Stimulated activated CD8-positive, alpha-beta memory T cell treated with anti-CD3 and anti-CD28 coated beads, Interleukin-4, amount 100 ng/mL, for 4 hours (primary cell): ENCODE results near the gene TMEM214.

Experiments
- DNase-seq, 2 donors: peaks; one replicate each; pipeline ENCODE4 v3.0.0-alpha.2; 2020; ENCODE audit warnings: low read depth in 2 of 2, low spot score in 1 of 2

The TMEM214 gene

DNA sequence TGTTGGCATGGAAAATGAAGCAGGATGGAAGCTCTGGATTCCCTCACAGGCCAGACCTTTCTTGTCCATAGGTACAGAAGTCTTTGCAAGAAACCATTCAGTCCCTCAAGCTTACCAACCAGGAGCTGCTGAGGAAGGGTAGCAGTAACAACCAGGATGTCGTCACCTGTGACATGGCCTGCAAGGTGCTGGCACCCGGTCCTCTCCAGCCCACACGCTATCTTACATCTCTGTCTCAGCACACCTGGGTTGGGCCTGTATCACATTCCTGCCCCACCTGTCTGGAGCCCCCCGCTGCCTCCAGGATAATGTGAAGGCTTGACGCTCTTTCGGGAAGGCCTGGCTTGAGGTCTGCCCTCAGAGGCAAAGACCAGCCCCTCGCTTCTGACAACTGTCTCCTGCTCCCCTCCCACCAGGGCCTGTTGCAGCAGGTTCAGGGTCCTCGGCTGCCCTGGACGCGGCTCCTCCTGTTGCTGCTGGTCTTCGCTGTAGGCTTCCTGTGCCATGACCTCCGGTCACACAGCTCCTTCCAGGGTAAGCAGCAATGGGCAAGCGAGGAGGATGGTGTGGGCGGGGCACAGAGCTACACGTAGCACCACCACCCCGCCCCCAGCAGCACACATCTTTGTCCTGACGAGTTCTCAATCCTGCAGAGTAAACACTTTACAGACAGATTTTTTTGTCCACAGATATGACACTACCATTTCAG, 6.0 kb downstream of the TMEM214 start:
- no peak for DNase-seq

- DNase-seq, result no peak
Measured at GRCh38 chr2:27039426-27039825, 6.7 kb downstream of the TMEM214 start.

- DNase-seq, result no peak
Measured at GRCh38 chr2:27039871-27040270, 7.1 kb downstream of the TMEM214 start.

- no peak for DNase-seq
Measured at GRCh38 chr2:27040282-27040681, 7.5 kb downstream of the TMEM214 start.

DNA sequence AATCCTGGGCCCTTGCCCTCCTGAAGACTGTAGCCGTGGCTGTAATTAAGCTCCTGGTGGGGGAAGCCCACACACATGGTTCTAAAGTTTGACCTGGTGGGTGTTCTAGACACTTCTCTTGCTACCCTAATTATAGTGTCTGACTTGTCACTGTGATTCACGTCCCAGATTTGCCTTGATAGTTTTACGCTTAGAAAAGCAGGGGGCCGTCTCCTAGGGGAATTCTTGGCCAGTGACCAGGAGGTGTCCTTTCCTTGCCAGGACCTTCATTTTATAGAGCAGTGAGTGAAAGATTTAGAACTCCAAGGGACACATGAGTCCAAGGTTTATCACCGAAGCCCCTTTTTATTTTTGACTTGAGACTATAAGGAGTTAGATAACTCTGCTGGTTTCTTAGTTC, 9.0 kb downstream of the TMEM214 start:
- DNase-seq, result no peak

- DNase-seq, result no peak
Measured at GRCh38 chr2:27042159-27042661, 9.4 kb downstream of the TMEM214 start.

- no peak for DNase-seq
Measured at GRCh38 chr2:27042985-27043634, 10.3 kb downstream of the TMEM214 start.

DNA sequence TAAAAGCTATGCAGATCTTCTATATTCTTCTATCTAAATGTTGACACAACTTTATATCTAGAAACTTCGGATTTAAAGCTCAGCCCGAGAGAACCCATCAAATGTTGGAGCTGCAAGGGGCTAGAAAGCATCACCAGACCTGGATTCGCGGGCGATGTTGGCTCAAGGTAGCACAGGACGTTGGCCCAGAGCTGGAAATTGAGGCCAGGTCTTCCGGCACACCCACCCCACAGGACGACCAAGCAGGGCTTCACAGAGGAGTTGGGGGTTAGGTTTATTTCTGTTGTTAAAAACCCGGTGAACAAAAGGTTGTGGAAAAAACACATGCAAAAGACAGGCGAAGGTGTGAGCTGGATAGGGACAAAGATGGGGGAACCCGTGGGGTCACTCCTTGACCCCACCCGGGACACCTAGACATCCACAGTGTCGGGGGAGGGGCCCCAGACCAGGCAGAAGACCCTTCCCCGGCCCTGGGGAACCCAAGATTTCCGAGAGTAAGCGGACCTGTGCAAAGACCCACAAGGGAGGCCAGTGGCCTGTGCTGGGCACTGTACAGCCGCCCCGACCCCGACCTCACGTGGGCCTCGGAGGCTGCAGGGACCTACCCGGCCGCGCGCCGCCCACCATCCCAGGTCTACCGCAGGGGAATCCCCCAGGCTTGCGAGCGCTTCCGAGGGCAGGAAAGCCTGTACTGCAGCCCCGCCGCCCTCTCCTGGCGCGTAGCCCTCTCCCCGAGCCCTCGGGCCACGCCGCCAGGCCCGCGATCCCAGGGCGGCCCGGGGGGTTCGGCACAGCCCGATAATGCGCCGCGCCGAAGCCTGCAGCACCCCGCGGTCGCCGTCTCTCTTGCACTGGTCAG, 16.9 kb downstream of the TMEM214 start:
- peak; percentile 23 to 57 for DNase-seq

- peak; percentile 77 to 87 for DNase-seq
Measured at GRCh38 chr2:27050281-27050995, 17.7 kb downstream of the TMEM214 start.

DNA sequence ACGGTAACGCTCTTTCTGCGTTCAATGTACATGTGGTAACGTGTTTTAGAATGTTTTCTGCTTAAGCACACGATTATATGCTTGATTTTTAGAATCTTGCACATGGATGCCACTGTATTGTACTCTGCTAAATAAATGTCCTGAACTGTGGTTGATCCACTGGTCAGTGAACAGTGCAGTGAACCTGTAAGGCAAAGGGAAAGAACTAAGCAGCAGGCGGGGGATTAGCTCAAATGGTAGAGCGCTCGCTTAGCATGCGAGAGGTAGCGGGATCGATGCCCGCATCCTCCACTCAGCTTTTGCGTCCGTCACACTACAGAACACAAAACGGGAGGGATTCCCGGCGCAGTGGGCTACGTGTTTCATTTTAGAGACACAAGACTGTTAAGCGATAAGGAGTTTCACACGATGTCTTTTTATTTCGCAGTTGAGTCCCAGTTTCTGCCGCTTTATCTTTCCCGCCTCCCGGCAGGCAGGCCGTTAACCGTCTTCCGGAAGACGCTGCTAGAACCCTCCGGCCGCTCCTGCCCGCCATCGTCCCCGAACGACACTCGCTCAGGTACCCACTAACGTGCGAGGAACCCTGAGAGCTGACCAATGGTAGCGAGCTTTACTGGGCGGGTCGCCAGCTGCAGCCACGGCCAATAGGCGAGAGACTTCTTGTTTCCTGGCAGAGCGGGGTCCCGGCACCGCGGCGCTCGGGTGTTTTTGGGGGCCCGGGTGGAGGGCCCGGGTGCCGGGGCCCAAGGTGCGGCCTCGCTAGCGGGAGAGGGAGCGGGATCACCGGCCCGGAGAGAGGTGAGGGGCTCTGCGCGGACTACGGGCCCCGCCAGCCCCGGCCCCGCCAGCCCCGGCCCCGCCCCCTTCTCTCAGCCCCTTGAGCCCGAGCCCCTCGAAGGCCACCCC, 18.5 kb downstream of the TMEM214 start, which contains the start of gene AGBL5:
Gene AGBL5 (plus strand): TSS at position 673 of the 906 bp plus-strand sequence. CDS start 1,291 bp downstream, outside the sequence.
- peak; percentile 91 to 92 for DNase-seq

- peak in 1 of 2 donors; percentile 21 for DNase-seq
Measured at GRCh38 chr2:27051902-27052645, 19.3 kb downstream of the TMEM214 start.

- no peak for DNase-seq
Measured at GRCh38 chr2:27053321-27053720, 20.6 kb downstream of the TMEM214 start.

- DNase-seq, result no peak
Measured at GRCh38 chr2:27053776-27054175, 21.0 kb downstream of the TMEM214 start.

DNA sequence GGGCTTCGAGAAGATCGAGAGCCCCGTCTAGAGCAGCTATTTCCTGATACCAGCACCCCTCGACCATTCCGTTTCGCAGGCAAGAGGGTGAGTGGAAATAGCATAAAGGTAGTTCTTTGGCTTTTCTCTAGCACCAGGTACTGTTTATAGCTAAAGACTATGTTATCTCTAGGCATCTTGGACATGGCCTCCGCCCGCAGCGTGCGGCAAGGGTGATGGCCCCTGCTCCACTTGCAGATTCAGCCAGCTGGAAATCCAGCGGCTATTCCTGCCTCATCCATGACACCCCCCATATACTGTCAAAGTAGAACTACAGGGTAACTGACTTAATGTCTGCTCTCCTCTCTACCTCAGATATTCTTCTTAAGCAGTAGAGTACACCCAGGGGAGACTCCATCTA, 22.0 kb downstream of the TMEM214 start:
- no peak for DNase-seq

DNA sequence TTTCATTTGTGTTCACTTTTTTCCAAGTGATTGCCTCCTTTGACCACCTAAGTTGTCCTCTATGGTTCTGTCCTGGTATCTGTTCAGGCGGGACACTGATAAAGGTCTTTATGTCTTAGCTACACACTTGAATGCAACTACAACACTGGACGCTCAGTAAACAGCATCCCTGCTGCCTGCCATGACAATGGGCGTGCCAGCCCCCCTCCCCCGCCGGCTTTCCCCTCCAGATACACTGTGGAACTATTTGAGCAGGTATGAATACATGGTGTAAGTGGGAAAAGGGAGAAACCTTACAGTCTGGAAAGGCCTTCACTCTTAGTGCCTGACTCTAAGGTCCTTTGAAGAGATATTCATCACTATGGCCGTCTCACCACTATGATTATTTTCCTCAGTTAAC, 24.4 kb downstream of the TMEM214 start:
- no peak for DNase-seq

GRCh38 chr2:27058210-27058609, 25.4 kb downstream of the TMEM214 start:
- DNase-seq, result no peak

DNA sequence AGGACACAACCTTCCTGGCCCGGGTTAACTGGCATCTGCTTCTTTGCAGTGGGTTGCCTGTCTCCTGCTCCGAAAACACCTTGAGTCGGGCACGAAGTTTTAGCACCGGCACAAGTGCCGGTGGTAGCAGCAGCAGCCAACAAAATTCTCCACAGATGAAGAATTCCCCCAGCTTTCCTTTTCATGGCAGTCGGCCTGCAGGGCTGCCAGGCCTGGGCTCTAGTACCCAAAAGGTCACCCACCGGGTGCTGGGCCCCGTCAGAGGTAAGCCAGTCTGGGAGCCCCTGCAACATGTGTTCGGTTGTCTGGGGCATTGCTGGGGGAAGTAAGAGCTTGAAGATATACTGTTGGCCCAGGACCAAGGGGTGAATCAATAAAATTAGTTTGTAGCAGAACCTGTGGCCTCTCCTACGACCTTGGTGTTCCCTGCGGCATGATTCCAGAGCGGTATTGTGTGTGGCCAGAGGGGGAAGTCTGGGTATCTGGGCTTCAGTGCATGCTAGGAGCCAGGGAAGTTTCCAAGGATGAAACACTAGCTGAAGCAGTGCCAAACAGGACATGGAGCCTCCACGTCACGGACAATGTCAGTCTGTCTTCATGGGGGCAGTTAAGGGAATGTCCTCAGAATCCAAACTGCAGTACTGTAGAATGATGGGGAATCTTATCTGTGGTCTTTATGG, 26.5 kb downstream of the TMEM214 start:
- DNase-seq, result no peak

DNA sequence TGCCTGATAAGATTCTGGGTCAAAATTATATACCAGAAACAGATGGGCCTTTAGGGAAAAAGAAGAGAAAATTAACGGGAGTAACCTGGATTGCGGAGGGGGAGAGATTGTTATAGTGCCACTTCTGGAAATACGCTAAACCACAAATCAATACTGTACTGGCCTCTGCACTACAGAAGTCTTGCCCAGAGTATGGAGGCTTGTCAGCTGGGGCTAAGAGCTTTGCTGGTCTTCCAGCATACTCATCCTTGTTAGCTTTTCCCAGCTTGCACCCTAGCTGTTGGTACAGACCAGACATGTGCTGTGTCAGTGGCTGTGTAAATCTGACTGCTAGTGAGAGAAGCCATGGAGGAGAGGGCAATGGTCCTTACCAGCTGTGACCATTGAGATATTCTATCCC, 27.6 kb downstream of the TMEM214 start:
- DNase-seq, result no peak

DNA sequence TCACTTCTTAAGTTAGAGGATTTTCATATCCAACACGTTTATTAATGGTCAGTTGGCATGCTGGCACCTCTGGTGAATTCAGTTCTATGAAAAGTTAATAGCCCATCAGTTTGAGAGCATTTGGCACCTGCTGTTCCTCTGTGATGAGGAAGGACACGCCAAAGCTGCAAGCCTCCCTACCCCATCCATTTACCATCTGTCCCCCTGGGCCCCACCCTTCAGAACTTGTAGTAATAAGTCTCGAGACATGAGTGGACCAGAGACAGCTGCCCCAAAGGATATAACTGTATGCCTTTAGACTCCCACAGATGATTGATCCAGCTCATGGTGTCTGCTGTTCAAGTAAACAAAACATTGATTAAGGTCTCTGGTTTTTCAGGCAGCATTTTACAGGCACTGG, 32.4 kb downstream of the TMEM214 start:
- DNase-seq, result no peak
